Gastrocnemius medialis (tissue), 4 donors: Measurements from ENCODE around the gene FAM200B. TPM values are rescaled to one million over a fixed set of nuclear protein-coding genes. Genes with fewer than 3 reads are reported as not detected.

ENCODE experiments used
- ATAC-seq, 2 donors: fragments of 150-250 bp; one replicate each; pipeline ENCODE4 v1.9.1; 2016
- DNase-seq, 2 donors: peaks; one replicate each; pipeline ENCODE4 v3.0.0-alpha.2; 2019
- H3K27ac ChIP-seq, 4 donors: fragments of 200-600 bp; sonication (generic); 1 replicate in 1 of 4; 2 replicates in 3 of 4; pipeline ENCODE4 v1.5.1; 2016 to 2018; ENCODE audit warnings: mild to moderate bottlenecking in 2 of 4, moderate library complexity in 1 of 4
- H3K27me3 ChIP-seq, 3 donors: fragments of 200-600 bp; sonication (generic) in 2 of 3; 1 replicate in 1 of 3; 2 replicates in 2 of 3; pipeline versions ENCODE4 v1.5.1 to v1.6.0; 2016 to 2019; ENCODE audit warnings: mild to moderate bottlenecking in 1 of 3, moderate library complexity in 1 of 3
- H3K36me3 ChIP-seq, 2 donors: fragments of 200-600 bp; sonication (generic) in 1 of 2; one replicate each; pipeline ENCODE4 v1.5.1; 2017 to 2018
- H3K4me1 ChIP-seq, 2 donors: fragments of 200-600 bp; sonication (generic) in 1 of 2; one replicate each; pipeline ENCODE4 v1.5.1; 2016 to 2017; ENCODE audit warnings: mild to moderate bottlenecking in 2 of 2
- H3K4me3 ChIP-seq, 4 donors: fragments of 200-600 bp; sonication (generic) in 3 of 4; 1 replicate in 1 of 4; 2 replicates in 3 of 4; pipeline ENCODE4 v1.5.1; 2016 to 2019; ENCODE audit warnings: mild to moderate bottlenecking in 2 of 4
- H3K9me3 ChIP-seq, 3 donors: fragments of 200-600 bp; sonication (generic) in 2 of 3; 1 replicate in 1 of 3; 2 replicates in 2 of 3; pipeline ENCODE4 v1.5.1; 2016 to 2019
- POLR2A ChIP-seq, 2 donors: fragments of 450-650 bp; IDR thresholded peaks; one replicate each; pipeline ENCODE4 v1.6.1; 2017; ENCODE audit warnings: antibody characterized with exemption in 2 of 2, mild to moderate bottlenecking in 2 of 2, moderate library complexity in 2 of 2
- in situ Hi-C, 4 donors: fragments of 200-750 bp; cut with MboI; loops; one replicate each; pipeline versions ENCODE4 v1.15.0 to v1.8.0; 2017; ENCODE audit warnings: low sequenced_read_pairs in 4 of 4
- intact Hi-C: fragments of 100-400 bp; cut with DNase I; formaldehyde crosslinking; loops from one replicate; pipeline ENCODE4 v1.15.1; 2023; ENCODE audit warnings: low total_unique reads
- total RNA-seq, 4 donors: library from RNA; depleted of rRNA; stranded (reverse); fragments of >200 nt; gene quantifications; one replicate each; pipeline versions ENCODE4 v1.1.0 to v1.2.3, GENCODE V29; 2016
- TF ChIP-seq, protein P1 (sequence below), 5 experiments: fragments of 450-650 bp in 3 of 5; fragments of 200-600 bp in 2 of 5; sonication (generic) in 2 of 5; IDR thresholded peaks in 4 of 5; conservative IDR thresholded peaks in 1 of 5; 1 replicate in 4 of 5; 2 replicates in 1 of 5; pipeline ENCODE4 v1.5.1; 2016 to 2019; ENCODE audit warnings: antibody characterized with exemption in 5 of 5, mild to moderate bottlenecking in 3 of 5, moderate library complexity in 3 of 5

The FAM200B gene
- total RNA-seq, 4 donors from 2014 or later: 16.5 to 33.3 (median 21.1) TPM

DNA sequence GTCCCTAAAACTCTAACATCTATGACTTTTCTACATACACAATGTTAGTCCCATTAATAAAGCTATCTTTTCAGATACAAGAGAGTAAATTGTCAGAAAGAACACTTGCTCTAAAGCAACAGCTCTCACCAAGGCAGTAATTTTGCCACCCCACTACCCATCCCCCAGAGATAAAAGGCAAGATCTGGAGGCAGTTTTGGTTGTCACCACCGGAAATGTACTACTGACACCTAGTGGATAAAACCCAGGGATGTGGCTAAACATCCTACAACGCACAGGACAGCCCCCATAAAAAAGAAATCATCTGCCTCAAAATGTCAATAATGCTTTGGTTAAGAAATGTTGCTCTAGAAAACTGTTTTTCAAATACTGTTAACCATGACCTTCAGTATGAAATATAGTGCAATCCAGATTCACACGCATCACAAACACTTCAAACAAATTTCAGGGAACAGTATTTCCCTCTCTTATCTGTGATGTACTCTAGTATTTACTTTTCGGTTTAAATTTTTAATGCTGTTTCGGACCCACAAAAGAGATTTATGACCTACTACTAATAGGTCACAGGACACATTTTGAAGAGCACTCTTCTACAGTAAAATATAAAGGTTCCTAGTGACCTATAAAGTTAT is 31.6 kb upstream of the FAM200B start:
- peak overlapping the region in 1 of 4 donors; percentile 2 for H3K4me3 ChIP-seq
- no peak for TF ChIP-seq POLR2A (IDR thresholded peaks at IDR 0.05)
- TF ChIP-seq, protein P1, sequence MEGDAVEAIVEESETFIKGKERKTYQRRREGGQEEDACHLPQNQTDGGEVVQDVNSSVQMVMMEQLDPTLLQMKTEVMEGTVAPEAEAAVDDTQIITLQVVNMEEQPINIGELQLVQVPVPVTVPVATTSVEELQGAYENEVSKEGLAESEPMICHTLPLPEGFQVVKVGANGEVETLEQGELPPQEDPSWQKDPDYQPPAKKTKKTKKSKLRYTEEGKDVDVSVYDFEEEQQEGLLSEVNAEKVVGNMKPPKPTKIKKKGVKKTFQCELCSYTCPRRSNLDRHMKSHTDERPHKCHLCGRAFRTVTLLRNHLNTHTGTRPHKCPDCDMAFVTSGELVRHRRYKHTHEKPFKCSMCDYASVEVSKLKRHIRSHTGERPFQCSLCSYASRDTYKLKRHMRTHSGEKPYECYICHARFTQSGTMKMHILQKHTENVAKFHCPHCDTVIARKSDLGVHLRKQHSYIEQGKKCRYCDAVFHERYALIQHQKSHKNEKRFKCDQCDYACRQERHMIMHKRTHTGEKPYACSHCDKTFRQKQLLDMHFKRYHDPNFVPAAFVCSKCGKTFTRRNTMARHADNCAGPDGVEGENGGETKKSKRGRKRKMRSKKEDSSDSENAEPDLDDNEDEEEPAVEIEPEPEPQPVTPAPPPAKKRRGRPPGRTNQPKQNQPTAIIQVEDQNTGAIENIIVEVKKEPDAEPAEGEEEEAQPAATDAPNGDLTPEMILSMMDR (IDR thresholded peaks at IDR 0.05 in 4 of 5, conservative IDR thresholded peaks at IDR 0.05 in 1 of 5): peak; percentile 44 to 78 (median 74)
- in situ Hi-C loops: loop anchor here (5.0 to 25.0 kb wide), 6 partner anchors 163 to 645 kb away; partner anchors contain the start of gene CPEB2 (in 3 of the 4)
- no peaks in the 10 kb centered on the region for H3K9me3 ChIP-seq
- DNase-seq (peak; percentile 18 to 55), ATAC-seq (peak; percentile 76 to 84)
- H3K4me1 ChIP-seq: peaks cover 64 to 68% of the 10 kb centered on the region in 2 donors
- peak overlapping the region; percentile 11 to 99 (median 30) for H3K27ac ChIP-seq
- intact Hi-C loops: loop anchor here (2.0 to 5.0 kb wide), 3 partner anchors 171 to 577 kb away; partner anchors contain the start of gene TAPT1
- no peaks in the 10 kb centered on the region for H3K36me3 ChIP-seq
- no peaks in the 10 kb centered on the region for H3K27me3 ChIP-seq

GRCh38 chr4:15651676-15652075 is 30.0 kb upstream of the FAM200B start:
- H3K27ac ChIP-seq: peak overlapping the region; percentile 97 to 100 (median 98)
- intact Hi-C loops: loop anchor here (2.0 to 5.0 kb wide), 3 partner anchors 173 to 576 kb away; partner anchors contain the start of gene TAPT1
- H3K9me3 ChIP-seq: no peaks in the 10 kb centered on the region
- no peaks in the 10 kb centered on the region for H3K36me3 ChIP-seq
- TF ChIP-seq, protein P1 (IDR thresholded peaks at IDR 0.05 in 4 of 5, conservative IDR thresholded peaks at IDR 0.05 in 1 of 5): no peak
- no peak for TF ChIP-seq POLR2A (IDR thresholded peaks at IDR 0.05)
- H3K4me3 ChIP-seq: peak overlapping the region in 2 of 4 donors; percentile 0 to 1
- no peak for ATAC-seq
- H3K27me3 ChIP-seq: no peaks in the 10 kb centered on the region
- peaks cover 62 to 72% of the 10 kb centered on the region in 2 donors for H3K4me1 ChIP-seq
- no peak for DNase-seq
- in situ Hi-C loops: loop anchor here in 3 of 4 donors (25.0 kb wide), 3 partner anchors 164 to 639 kb away; partner anchors contain the start of gene CPEB2 (in 1 of the 3)

- Histone ChIP-seq H3K36me3 (no peaks in the 10 kb centered on the region), H3K4me3 (peak overlapping the region in 2 of 4 donors; percentile 0 to 1), H3K4me1 (peaks cover 60 to 72% of the 10 kb centered on the region in 2 donors), H3K9me3 (no peaks in the 10 kb centered on the region), H3K27me3 (no peaks in the 10 kb centered on the region), H3K27ac (peak overlapping the region; percentile 97 to 100 (median 98))
- DNase-seq: no peak
- TF ChIP-seq, protein P1 (IDR thresholded peaks at IDR 0.05 in 4 of 5, conservative IDR thresholded peaks at IDR 0.05 in 1 of 5): no peak
- TF ChIP-seq POLR2A (IDR thresholded peaks at IDR 0.05): no peak
- ATAC-seq: no peak
- intact Hi-C loops (loop anchor here (5.0 kb wide), 2 partner anchors 420 to 575 kb away; partner anchors contain the start of gene TAPT1), in situ Hi-C loops (loop anchor here in 3 of 4 donors (25.0 kb wide), 3 partner anchors 165 to 640 kb away; partner anchors contain the start of gene CPEB2 (in 1 of the 3))
These were observed 29.4 kb upstream of the FAM200B start for GRCh38 chr4:15652191-15652590.

DNA sequence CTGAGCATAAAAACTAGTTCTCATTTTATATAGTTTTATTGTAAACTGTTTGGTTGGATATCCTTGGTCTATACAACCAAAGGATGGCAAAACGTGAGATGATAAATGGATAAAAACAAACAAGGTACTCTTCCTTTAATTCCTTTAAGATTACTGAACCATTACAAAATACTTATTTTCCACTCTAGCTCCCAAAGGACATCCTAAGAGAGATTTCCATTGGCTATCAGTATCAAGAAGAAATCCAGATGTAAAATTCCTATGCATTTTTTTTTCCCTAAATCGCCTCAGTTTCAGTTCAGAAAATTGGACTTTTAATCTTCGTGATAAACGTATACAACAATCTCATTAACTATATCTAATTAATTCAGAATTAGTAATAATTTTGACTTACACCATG is 28.8 kb upstream of the FAM200B start:
- H3K27ac ChIP-seq: peak overlapping the region; percentile 97 to 100 (median 98)
- in situ Hi-C loops: loop anchor here in 3 of 4 donors (25.0 kb wide), 3 partner anchors 166 to 641 kb away; partner anchors contain the start of gene CPEB2 (in 1 of the 3)
- peaks cover 60 to 69% of the 10 kb centered on the region in 2 donors for H3K4me1 ChIP-seq

More for the DNA sequence above, 28.8 kb upstream of the FAM200B start:
- TF ChIP-seq POLR2A (IDR thresholded peaks at IDR 0.05): no peak
- TF ChIP-seq, protein P1 (IDR thresholded peaks at IDR 0.05 in 4 of 5, conservative IDR thresholded peaks at IDR 0.05 in 1 of 5): no peak
- Histone ChIP-seq H3K9me3 (no peaks in the 10 kb centered on the region), H3K4me3 (peak overlapping the region in 3 of 4 donors; percentile 74 to 94 (median 85)), H3K27me3 (no peaks in the 10 kb centered on the region), H3K36me3 (no peaks in the 10 kb centered on the region)
- ATAC-seq (no peak), DNase-seq (no peak)
- intact Hi-C loops: loop anchor here (5.0 kb wide), 2 partner anchors 421 to 574 kb away; partner anchors contain the start of gene TAPT1
